H9 (cell line): ENCODE data around the gene USP13. TPM values are rescaled to one million over a fixed set of nuclear protein-coding genes. Genes with fewer than 3 reads are reported as not detected.

Experiments used
- DNase-seq: peaks from one replicate; pipeline ENCODE4 v3.0.0-alpha.2; 2017
- H2AFZ ChIP-seq: one replicate; pipeline ENCODE4 v1.6.1; 2013; ENCODE audit warnings: mild to moderate bottlenecking, low read length, control low read depth, moderate library complexity
- H2AK5ac ChIP-seq: 2 replicates; pipeline ENCODE4 v1.6.1; 2013; ENCODE audit warnings: low read length, control low read depth, mixed read lengths; ENCODE audit not compliant: insufficient read length
- H2BK120ac ChIP-seq: one replicate; pipeline ENCODE4 v1.6.1; 2013; ENCODE audit warnings: low read depth, mild to moderate bottlenecking, low read length, control low read depth, inconsistent platforms; ENCODE audit not compliant: poor library complexity, severe bottlenecking
- H2BK12ac ChIP-seq: 2 replicates; pipeline ENCODE4 v1.6.1; 2013; ENCODE audit warnings: low read length, control low read depth, mixed read lengths, low read depth; ENCODE audit not compliant: insufficient read length
- H2BK15ac ChIP-seq: 2 replicates; pipeline ENCODE4 v1.6.1; 2013; ENCODE audit warnings: low read depth, low read length, control low read depth
- H2BK20ac ChIP-seq: one replicate; pipeline ENCODE4 v1.6.1; 2013; ENCODE audit warnings: low read depth, mild to moderate bottlenecking, low read length, control low read depth, inconsistent platforms; ENCODE audit not compliant: poor library complexity, severe bottlenecking
- H2BK5ac ChIP-seq: 2 replicates; pipeline ENCODE4 v1.6.1; 2013; ENCODE audit warnings: low read length, control low read depth, mixed read lengths; ENCODE audit not compliant: insufficient read length
- H3K14ac ChIP-seq: 2 replicates; pipeline ENCODE4 v1.6.1; 2013; ENCODE audit warnings: low read length, control low read depth; ENCODE audit not compliant: insufficient read depth
- H3K18ac ChIP-seq: 2 replicates; pipeline ENCODE4 v1.6.1; 2013; ENCODE audit warnings: low read depth, mild to moderate bottlenecking, mixed read lengths, low read length, control low read depth; ENCODE audit not compliant: insufficient read length
- H3K23ac ChIP-seq: 2 replicates; pipeline ENCODE4 v1.6.1; 2013; ENCODE audit warnings: low read length, control low read depth, mixed read lengths, low read depth; ENCODE audit not compliant: insufficient read length
- H3K23me2 ChIP-seq: 2 replicates; pipeline ENCODE4 v1.6.1; 2013; ENCODE audit warnings: low read depth, mild to moderate bottlenecking, mixed read lengths, low read length, control low read depth; ENCODE audit not compliant: insufficient read length, poor library complexity, severe bottlenecking
- H3K27ac ChIP-seq: 2 replicates; pipeline ENCODE4 v1.5.1; 2013; ENCODE audit warnings: low read length, control low read depth, mixed read lengths, low read depth; ENCODE audit not compliant: insufficient read length
- H3K27me3 ChIP-seq: 2 replicates; pipeline ENCODE4 v1.6.1; 2013; ENCODE audit warnings: low read length, control low read depth, inconsistent platforms; ENCODE audit not compliant: insufficient read depth
- H3K4ac ChIP-seq: 2 replicates; pipeline ENCODE4 v1.6.1; 2013; ENCODE audit warnings: low read depth, mild to moderate bottlenecking, control low read depth, inconsistent platforms, low read length, moderate library complexity
- H3K4me1 ChIP-seq: 2 replicates; pipeline ENCODE4 v1.6.1; 2013; ENCODE audit warnings: low read length, control low read depth, inconsistent platforms; ENCODE audit not compliant: insufficient read depth
- H3K4me2 ChIP-seq: 2 replicates; pipeline ENCODE4 v1.6.1; 2013; ENCODE audit warnings: low read length, control low read depth, mixed read lengths; ENCODE audit not compliant: insufficient read length, insufficient read depth
- H3K56ac ChIP-seq: 2 replicates; pipeline ENCODE4 v1.6.1; 2013; ENCODE audit warnings: low read depth, mild to moderate bottlenecking, mixed read lengths, low read length, control low read depth; ENCODE audit not compliant: insufficient read length
- H3K79me1 ChIP-seq: 2 replicates; pipeline ENCODE4 v1.6.1; 2013; ENCODE audit warnings: low read depth, mild to moderate bottlenecking, moderate library complexity, low read length, control low read depth, inconsistent platforms; ENCODE audit not compliant: insufficient read depth, poor library complexity, severe bottlenecking
- H3K79me2 ChIP-seq: 2 replicates; pipeline ENCODE4 v1.6.1; 2013; ENCODE audit warnings: low read length, control low read depth, inconsistent platforms; ENCODE audit not compliant: insufficient read depth
- H3K9ac ChIP-seq: 2 replicates; pipeline ENCODE4 v1.6.1; 2013; ENCODE audit warnings: low read length, control low read depth, mixed read lengths; ENCODE audit not compliant: insufficient read length; ENCODE audit errors: extremely low read depth
- H3K9me3 ChIP-seq: one replicate; pipeline ENCODE4 v1.6.1; 2013; ENCODE audit warnings: low read depth, low read length, inconsistent platforms; ENCODE audit not compliant: control insufficient read depth
- H3T11ph ChIP-seq: one replicate; pipeline ENCODE4 v1.6.1; 2013; ENCODE audit warnings: mild to moderate bottlenecking, low read length, control low read depth, inconsistent platforms
- H4K20me1 ChIP-seq: one replicate; pipeline ENCODE4 v1.6.1; 2013; ENCODE audit not compliant: control insufficient read depth, insufficient read length, insufficient read depth
- H4K5ac ChIP-seq: 2 replicates; pipeline ENCODE4 v1.6.1; 2013; ENCODE audit warnings: low read depth, mild to moderate bottlenecking, mixed read lengths, low read length, control low read depth; ENCODE audit not compliant: insufficient read length
- H4K8ac ChIP-seq: replicated peaks from 2 replicates; pipeline ENCODE4 v1.6.1; 2013; ENCODE audit warnings: low read length, control low read depth, mixed read lengths, low read depth; ENCODE audit not compliant: insufficient read length
- H4K91ac ChIP-seq: 2 replicates; pipeline ENCODE4 v1.6.1; 2013; ENCODE audit warnings: low read depth, mild to moderate bottlenecking, moderate library complexity, mixed read lengths, low read length, control low read depth; ENCODE audit not compliant: insufficient read length
- H3K27ac Mint-ChIP-seq, 3 experiments: 2 replicates in 2 of 3; 3 replicates in 1 of 3; pipeline ENCODE4 v1.8.0; 2020 to 2021; ENCODE audit warnings: mixed read lengths in 3 of 3, mild to moderate bottlenecking in 1 of 3, moderate library complexity in 1 of 3
- H3K27me3 Mint-ChIP-seq: 2 replicates; pipeline ENCODE4 v1.8.0; 2021; ENCODE audit warnings: low read depth, mild to moderate bottlenecking, moderate library complexity, mixed read lengths
- H3K36me3 Mint-ChIP-seq, 3 experiments: 2 replicates in 2 of 3; 3 replicates in 1 of 3; pipeline ENCODE4 v1.8.0; 2020 to 2021; ENCODE audit warnings: low read depth in 3 of 3, mixed read lengths in 3 of 3; ENCODE audit not compliant: insufficient read depth in 1 of 3
- H3K4me1 Mint-ChIP-seq, 2 experiments: 2 replicates each; pipeline ENCODE4 v1.8.0; 2020; ENCODE audit warnings: mixed read lengths in 2 of 2
- H3K4me3 Mint-ChIP-seq, 2 experiments: 2 replicates in 1 of 2; 3 replicates in 1 of 2; pipeline ENCODE4 v1.8.0; 2020 to 2021; ENCODE audit warnings: mild to moderate bottlenecking in 2 of 2, mixed read lengths in 2 of 2, moderate library complexity in 1 of 2
- H3K9me3 Mint-ChIP-seq, 2 experiments: 2 replicates in 1 of 2; 3 replicates in 1 of 2; pipeline ENCODE4 v1.8.0; 2020; ENCODE audit warnings: mild to moderate bottlenecking in 2 of 2, mixed read lengths in 2 of 2, moderate library complexity in 1 of 2
- CTCF ChIP-seq: fragments of 200-600 bp; sonication (generic); conservative IDR thresholded peaks from 3 replicates; pipeline ENCODE4 v1.8.0; 2021; ENCODE audit warnings: antibody characterized with exemption, mild to moderate bottlenecking
- total RNA-seq: library from RNA; stranded (reverse); gene quantifications from 2 replicates; pipeline ENCODE4 v1.2.1, GENCODE V29; 2021

USP13 gene
- total RNA-seq, 1 experiment from 2014 or later, result 26.7 TPM

- Histone ChIP-seq H3T11ph (no peak overlapping the region), H3K9me3 (no peaks in the 10 kb centered on the region), H3K56ac (no peak overlapping the region), H3K23ac (no peak overlapping the region), H3K9ac (no peak overlapping the region), H3K4me1 (no peaks in the 10 kb centered on the region; the same call in 1 of the 2 replicates), H4K20me1 (no peaks in the 10 kb centered on the region), H3K18ac (no peak overlapping the region), H2BK120ac (no peak overlapping the region), H3K79me2 (no peaks in the 10 kb centered on the region), H2BK5ac (no peak overlapping the region), H2BK12ac (no peak overlapping the region), H3K27ac (no peak overlapping the region), H2BK20ac (no peak overlapping the region), H4K91ac (no peak overlapping the region), H4K8ac (no peak overlapping the region), H2AK5ac (no peak overlapping the region), H3K79me1 (no peaks in the 10 kb centered on the region), H2AFZ (no peak overlapping the region), H2BK15ac (no peak overlapping the region), H3K4me2 (no peak overlapping the region), H3K23me2 (no peaks in the 10 kb centered on the region), H3K4ac (no peak overlapping the region), H3K27me3 (no peaks in the 10 kb centered on the region), H3K14ac (no peak overlapping the region), H4K5ac (no peak overlapping the region)
- Mint-ChIP-seq H3K36me3 (peaks cover 21 to 46% (median 37%) of the 10 kb centered on the region in 3 experiments), H3K27ac (no peak overlapping the region), H3K9me3 (no peaks in the 10 kb centered on the region; a peak in 1 of 5 replicates), H3K27me3 (no peaks in the 10 kb centered on the region), H3K4me3 (no peak overlapping the region), H3K4me1 (peaks cover 9 to 11% of the 10 kb centered on the region in 2 experiments)
- TF ChIP-seq CTCF, result no peak
- no peak for DNase-seq
These were observed 70.8 kb downstream of the USP13 start for GRCh38 chr3:179723617-179724016.
